Measurements from ENCODE around the gene PUM2. TPM values are rescaled to one million over a fixed set of nuclear protein-coding genes. Genes with fewer than 3 reads are reported as not detected.

Gene PUM2
- total and polyA plus RNA-seq, 7 donors = 30.0 to 87.2 (median 73.4) TPM

GRCh38 chr2:20215183-20216040, 135.2 kb downstream of the PUM2 start:
- H3K4me3 ChIP-seq = no peak overlapping the region
- no peak overlapping the region for H3K27ac ChIP-seq
- TF ChIP-seq POLR2AphosphoS5 (IDR thresholded peaks at IDR 0.05) (no peak), POLR2A (IDR thresholded peaks at IDR 0.05) (no peak), CTCF (IDR thresholded peaks at IDR 0.05) (no peak), EP300 (IDR thresholded peaks at IDR 0.05) (no peak)
- DNase-seq = no peak
- H3K9me3 ChIP-seq = no peaks in the 10 kb centered on the region
- WGBS, 2 donors = 67 to 84% methylated on average over 13 of the region's 13 CpGs
- intact Hi-C loops (cut with DNase I) = no loop called here
- H3K4me1 ChIP-seq = no peaks in the 10 kb centered on the region
- H3K36me3 ChIP-seq = no peaks in the 10 kb centered on the region
- H3K27me3 ChIP-seq = no peaks in the 10 kb centered on the region

GRCh38 chr2:20214566-20215182, 136.0 kb downstream of the PUM2 start:
- WGBS, 2 donors = 75 to 85% methylated on average over 2 of the region's 2 CpGs
- intact Hi-C loops (cut with DNase I) = no loop called here
- Histone ChIP-seq H3K9me3 (no peaks in the 10 kb centered on the region), H3K27ac (no peak overlapping the region), H3K4me1 (no peaks in the 10 kb centered on the region), H3K36me3 (no peaks in the 10 kb centered on the region), H3K27me3 (no peaks in the 10 kb centered on the region), H3K4me3 (no peak overlapping the region)
- no peak for TF ChIP-seq CTCF (IDR thresholded peaks at IDR 0.05)
- no peak for TF ChIP-seq EP300 (IDR thresholded peaks at IDR 0.05)
- no peak for TF ChIP-seq POLR2A (IDR thresholded peaks at IDR 0.05)
- TF ChIP-seq POLR2AphosphoS5 (IDR thresholded peaks at IDR 0.05) = no peak
- DNase-seq = no peak

GRCh38 chr2:20213651-20214565, 136.7 kb downstream of the PUM2 start:
- no peak for DNase-seq
- WGBS, 2 donors = 42 to 69% methylated on average over 9 of the region's 9 CpGs
- TF ChIP-seq EP300 (IDR thresholded peaks at IDR 0.05) (no peak), POLR2AphosphoS5 (IDR thresholded peaks at IDR 0.05) (no peak), CTCF (IDR thresholded peaks at IDR 0.05) (no peak), POLR2A (IDR thresholded peaks at IDR 0.05) (no peak)
- Histone ChIP-seq H3K27ac (no peak overlapping the region), H3K36me3 (no peaks in the 10 kb centered on the region), H3K27me3 (no peaks in the 10 kb centered on the region), H3K9me3 (no peaks in the 10 kb centered on the region), H3K4me1 (no peaks in the 10 kb centered on the region), H3K4me3 (no peak overlapping the region)
- intact Hi-C loops (cut with DNase I) = no loop called here

GRCh38 chr2:20212871-20213503, 137.7 kb downstream of the PUM2 start:
- intact Hi-C loops (cut with DNase I) = no loop called here
- WGBS, 2 donors = 59 to 78% methylated on average over 16 of the region's 16 CpGs
- TF ChIP-seq POLR2AphosphoS5 (IDR thresholded peaks at IDR 0.05) (no peak), CTCF (IDR thresholded peaks at IDR 0.05) (no peak), EP300 (IDR thresholded peaks at IDR 0.05) (no peak), POLR2A (IDR thresholded peaks at IDR 0.05) (no peak)
- no peaks in the 10 kb centered on the region for H3K36me3 ChIP-seq
- H3K9me3 ChIP-seq = no peaks in the 10 kb centered on the region
- no peak overlapping the region for H3K4me3 ChIP-seq
- no peaks in the 10 kb centered on the region for H3K4me1 ChIP-seq
- DNase-seq = no peak
- H3K27me3 ChIP-seq = no peaks in the 10 kb centered on the region
- no peak overlapping the region for H3K27ac ChIP-seq

Data from sigmoid colon (tissue), 7 donors.